WTC11 (cell line): ENCODE measurements around the gene ZNF581. TPM values are rescaled to one million over a fixed set of nuclear protein-coding genes. Genes with fewer than 3 reads are reported as not detected.

Experiments
- ATAC-seq: fragments of 200-7000 bp; cut with Tn5 transposase; 2 replicates; pipeline ENCODE4 v1.10.0; 2021; ENCODE audit warnings: mild to moderate bottlenecking, moderate library complexity
- CTCF ChIA-PET: fragments of 300-600 bp; sonication (Branson Sonifier 250); formaldehyde crosslinking; loops from one replicate; lab custom pipeline; 2021; ENCODE audit warnings: antibody characterized with exemption; lab: Charles Lee
- POLR2A ChIA-PET: fragments of 350-600 bp; sonication (Branson Sonifier 250); formaldehyde crosslinking; loops from one replicate; lab custom pipeline; 2021; ENCODE audit warnings: antibody characterized with exemption; lab: Charles Lee
- DNase-seq: peaks from one replicate; pipeline ENCODE4 v3.0.0; 2021; ENCODE audit warnings: low spot score
- H3K27ac Mint-ChIP-seq: 2 replicates; pipeline ENCODE4 v1.8.0; 2021; ENCODE audit warnings: mixed read lengths
- H3K27me3 Mint-ChIP-seq: 2 replicates; pipeline ENCODE4 v1.8.0; 2021; ENCODE audit warnings: low read depth, mild to moderate bottlenecking, moderate library complexity, mixed read lengths
- H3K36me3 Mint-ChIP-seq: 2 replicates; pipeline ENCODE4 v1.8.0; 2021; ENCODE audit warnings: mixed read lengths
- H3K4me1 Mint-ChIP-seq: 2 replicates; pipeline ENCODE4 v1.8.0; 2022; ENCODE audit warnings: mixed read lengths
- H3K4me3 Mint-ChIP-seq: 2 replicates; pipeline ENCODE4 v1.8.0; 2021; ENCODE audit warnings: mild to moderate bottlenecking, moderate library complexity, mixed read lengths
- H3K9me3 Mint-ChIP-seq: 2 replicates; pipeline ENCODE4 v1.8.0; 2021; ENCODE audit warnings: mixed read lengths
- ATF6 ChIP-seq: sonication (generic); formaldehyde crosslinking; IDR thresholded peaks from 2 replicates; pipeline ENCODE4 v1.8.1; 2023; ENCODE audit warnings: mild to moderate bottlenecking, missing genetic modification reagents
- CBFB ChIP-seq: sonication (generic); formaldehyde crosslinking; IDR thresholded peaks from 2 replicates; pipeline ENCODE4 v1.8.1; 2022; ENCODE audit warnings: mild to moderate bottlenecking, low read depth, missing genetic modification reagents
- HMGXB4 ChIP-seq: sonication (generic); formaldehyde crosslinking; IDR thresholded peaks from 2 replicates; pipeline ENCODE4 v1.8.1; 2023; ENCODE audit warnings: mild to moderate bottlenecking, moderate library complexity, missing genetic modification reagents
- NFE2L1 ChIP-seq: sonication (generic); formaldehyde crosslinking; IDR thresholded peaks from 2 replicates; pipeline ENCODE4 v1.8.1; 2023; ENCODE audit warnings: missing genetic modification reagents
- PRDM15 ChIP-seq: sonication (generic); formaldehyde crosslinking; IDR thresholded peaks from 2 replicates; pipeline ENCODE4 v1.8.0; 2022; ENCODE audit warnings: missing genetic modification reagents
- PREB ChIP-seq: sonication (generic); formaldehyde crosslinking; IDR thresholded peaks from 2 replicates; pipeline ENCODE4 v1.8.1; 2022; ENCODE audit warnings: mild to moderate bottlenecking, missing genetic modification reagents, moderate library complexity, borderline replicate concordance
- PRRX2 ChIP-seq: fragments of 250-450 bp; sonication (Bioruptor Pico); IDR thresholded peaks from 2 replicates; pipeline ENCODE4 v1.8.0; 2021; ENCODE audit warnings: mild to moderate bottlenecking
- SMAD4 ChIP-seq: sonication (generic); formaldehyde crosslinking; IDR thresholded peaks from 2 replicates; pipeline ENCODE4 v1.8.0; 2022; ENCODE audit warnings: mild to moderate bottlenecking, missing genetic modification reagents
- SP1 ChIP-seq: sonication (generic); formaldehyde crosslinking; conservative IDR thresholded peaks from 2 replicates; pipeline ENCODE4 v1.8.1; 2022; ENCODE audit warnings: missing genetic modification reagents
- TCF7 ChIP-seq: sonication (generic); formaldehyde crosslinking; IDR thresholded peaks from 2 replicates; pipeline ENCODE4 v1.8.0; 2022; ENCODE audit warnings: mild to moderate bottlenecking, low read depth, missing genetic modification reagents, moderate library complexity
- TEAD1 ChIP-seq: sonication (generic); formaldehyde crosslinking; IDR thresholded peaks from 2 replicates; pipeline ENCODE4 v1.8.0; 2022; ENCODE audit warnings: mild to moderate bottlenecking, missing genetic modification reagents
- TP53 ChIP-seq: sonication (generic); formaldehyde crosslinking; IDR thresholded peaks from 2 replicates; pipeline ENCODE4 v1.8.1; 2023; ENCODE audit warnings: mild to moderate bottlenecking, missing genetic modification reagents
- ZBTB21 ChIP-seq: sonication (generic); formaldehyde crosslinking; IDR thresholded peaks from 2 replicates; pipeline ENCODE4 v1.8.1; 2023; ENCODE audit warnings: mild to moderate bottlenecking, missing genetic modification reagents, borderline replicate concordance
- total RNA-seq: library from RNA; stranded (reverse); gene quantifications from 3 replicates; pipeline ENCODE4 v1.2.3, GENCODE V29; 2021
- TF ChIP-seq, protein P1 (sequence below): sonication (generic); formaldehyde crosslinking; IDR thresholded peaks from 2 replicates; pipeline ENCODE4 v1.8.1; 2022; ENCODE audit warnings: missing genetic modification reagents, borderline replicate concordance
- TF ChIP-seq, protein P2 (sequence below): sonication (generic); formaldehyde crosslinking; IDR thresholded peaks from 2 replicates; pipeline ENCODE4 v1.8.0; 2022; ENCODE audit warnings: mild to moderate bottlenecking, missing genetic modification reagents
- TF ChIP-seq, protein P3 (sequence below): fragments of 250-450 bp; sonication (Bioruptor Pico); IDR thresholded peaks from 2 replicates; pipeline ENCODE4 v1.9.0; 2021; ENCODE audit warnings: mild to moderate bottlenecking
- TF ChIP-seq, protein P4 (sequence below): sonication (generic); formaldehyde crosslinking; IDR thresholded peaks from 2 replicates; pipeline ENCODE4 v1.8.0; 2022; ENCODE audit warnings: mild to moderate bottlenecking, missing genetic modification reagents

ZNF581 gene
- total RNA-seq, 1 experiment from 2014 or later = 100 TPM

DNA sequence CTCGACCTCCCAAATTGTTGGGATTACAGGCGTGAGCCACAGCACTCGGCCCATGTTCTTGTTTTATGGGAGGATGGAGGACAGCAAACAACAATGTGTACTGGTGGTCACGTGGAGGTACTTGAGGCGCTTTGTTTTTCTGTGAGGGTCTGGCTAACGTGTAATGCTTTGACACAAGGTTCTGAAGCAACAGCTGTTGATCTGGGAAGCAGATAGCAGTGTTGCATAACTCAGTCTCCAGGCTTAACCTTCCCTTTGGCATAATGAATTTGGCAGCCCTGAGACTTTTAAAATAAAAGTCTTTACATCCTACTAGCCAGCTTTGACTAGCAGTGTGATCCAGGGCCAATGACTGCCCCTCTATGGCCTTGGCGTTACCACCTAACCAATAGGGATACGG is 9.6 kb upstream of the ZNF581 start:
- H3K4me3 Mint-ChIP-seq = peak overlapping the region; percentile 100
- POLR2A ChIA-PET = no interaction called here
- DNase-seq (no peak), ATAC-seq (no peak)
- CTCF ChIA-PET = interaction anchor here (1.5 to 3.9 kb wide), 9 partner anchors 9 to 167 kb away, joined by 5 to 55 read pairs (median 21); partner anchors contain the start of genes CCDC106, U2AF2, ZNF628 and ZNF784
- no peak for TF ChIP-seq TEAD1
- TF ChIP-seq TP53 = no peak
- TF ChIP-seq PRRX2 (CRISPR knock-in tag) = no peak
- TF ChIP-seq PRDM15 = no peak
- no peak for TF ChIP-seq CBFB (CRISPR knock-in tag)
- TF ChIP-seq SP1 (CRISPR knock-in tag) = no peak
- TF ChIP-seq, protein P1, sequence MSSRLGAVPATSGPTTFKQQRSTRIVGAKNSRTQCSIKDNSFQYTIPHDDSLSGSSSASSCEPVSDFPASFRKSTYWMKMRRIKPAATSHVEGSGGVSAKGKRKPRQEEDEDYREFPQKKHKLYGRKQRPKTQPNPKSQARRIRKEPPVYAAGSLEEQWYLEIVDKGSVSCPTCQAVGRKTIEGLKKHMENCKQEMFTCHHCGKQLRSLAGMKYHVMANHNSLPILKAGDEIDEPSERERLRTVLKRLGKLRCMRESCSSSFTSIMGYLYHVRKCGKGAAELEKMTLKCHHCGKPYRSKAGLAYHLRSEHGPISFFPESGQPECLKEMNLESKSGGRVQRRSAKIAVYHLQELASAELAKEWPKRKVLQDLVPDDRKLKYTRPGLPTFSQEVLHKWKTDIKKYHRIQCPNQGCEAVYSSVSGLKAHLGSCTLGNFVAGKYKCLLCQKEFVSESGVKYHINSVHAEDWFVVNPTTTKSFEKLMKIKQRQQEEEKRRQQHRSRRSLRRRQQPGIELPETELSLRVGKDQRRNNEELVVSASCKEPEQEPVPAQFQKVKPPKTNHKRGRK (CRISPR knock-in tag) = no peak
- TF ChIP-seq TCF7 = no peak
- no peak for TF ChIP-seq ZBTB21 (CRISPR knock-in tag)
- TF ChIP-seq, protein P2, sequence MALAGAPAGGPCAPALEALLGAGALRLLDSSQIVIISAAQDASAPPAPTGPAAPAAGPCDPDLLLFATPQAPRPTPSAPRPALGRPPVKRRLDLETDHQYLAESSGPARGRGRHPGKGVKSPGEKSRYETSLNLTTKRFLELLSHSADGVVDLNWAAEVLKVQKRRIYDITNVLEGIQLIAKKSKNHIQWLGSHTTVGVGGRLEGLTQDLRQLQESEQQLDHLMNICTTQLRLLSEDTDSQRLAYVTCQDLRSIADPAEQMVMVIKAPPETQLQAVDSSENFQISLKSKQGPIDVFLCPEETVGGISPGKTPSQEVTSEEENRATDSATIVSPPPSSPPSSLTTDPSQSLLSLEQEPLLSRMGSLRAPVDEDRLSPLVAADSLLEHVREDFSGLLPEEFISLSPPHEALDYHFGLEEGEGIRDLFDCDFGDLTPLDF (CRISPR knock-in tag) = no peak
- no peak for TF ChIP-seq SMAD4 (CRISPR knock-in tag)
- H3K27ac Mint-ChIP-seq = no peak overlapping the region
- peaks cover 12% of the 10 kb centered on the region for H3K36me3 Mint-ChIP-seq
- peaks cover under 1% of the 10 kb centered on the region for H3K9me3 Mint-ChIP-seq
- peaks cover 29% of the 10 kb centered on the region for H3K4me1 Mint-ChIP-seq
- H3K27me3 Mint-ChIP-seq = peaks cover 2% of the 10 kb centered on the region; the same call in 1 of the 2 replicates

DNA sequence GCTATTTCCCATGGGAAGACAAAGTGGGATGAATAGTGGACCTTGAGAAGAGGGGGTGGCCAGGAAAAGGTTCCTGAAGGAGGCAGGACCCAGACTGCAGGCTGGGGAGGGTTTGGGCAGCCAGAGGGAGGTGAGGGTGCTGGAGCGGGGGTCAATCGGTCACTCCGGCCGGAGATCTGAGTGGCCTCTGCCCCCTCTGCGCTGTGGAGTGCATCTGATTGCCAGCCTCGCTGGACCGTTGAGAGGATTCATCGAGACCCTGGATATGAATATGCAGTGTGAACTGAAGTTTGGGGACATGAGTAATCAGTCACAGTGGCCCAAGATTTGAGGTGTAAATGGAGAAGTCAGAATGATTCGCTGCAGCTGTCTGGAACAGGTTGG is 8.1 kb upstream of the ZNF581 start:
- Mint-ChIP-seq H3K36me3 (peaks cover 16% of the 10 kb centered on the region), H3K4me3 (peak overlapping the region; percentile 100)
- TF ChIP-seq NFE2L1 (no peak), HMGXB4 (CRISPR knock-in tag) (0 out of 2 replicates have a peak, but pooled peaks have one; percentile 3)
- TF ChIP-seq, all 79 proteins: peak for 1
- Mint-ChIP-seq H3K27me3 (peaks cover 6% of the 10 kb centered on the region), H3K27ac (peak overlapping the region; percentile 99), H3K9me3 (peaks cover 4% of the 10 kb centered on the region), H3K4me1 (peaks cover 33% of the 10 kb centered on the region)
- ChIA-PET POLR2A (no interaction called here), CTCF (interaction anchor here (0.5 to 2.9 kb wide), 9 partner anchors 11 to 131 kb away, joined by 3 to 14 read pairs (median 6); partner anchors contain the start of genes CCDC106 and ZNF784)
- DNase-seq (no peak), ATAC-seq (no peak)

DNA sequence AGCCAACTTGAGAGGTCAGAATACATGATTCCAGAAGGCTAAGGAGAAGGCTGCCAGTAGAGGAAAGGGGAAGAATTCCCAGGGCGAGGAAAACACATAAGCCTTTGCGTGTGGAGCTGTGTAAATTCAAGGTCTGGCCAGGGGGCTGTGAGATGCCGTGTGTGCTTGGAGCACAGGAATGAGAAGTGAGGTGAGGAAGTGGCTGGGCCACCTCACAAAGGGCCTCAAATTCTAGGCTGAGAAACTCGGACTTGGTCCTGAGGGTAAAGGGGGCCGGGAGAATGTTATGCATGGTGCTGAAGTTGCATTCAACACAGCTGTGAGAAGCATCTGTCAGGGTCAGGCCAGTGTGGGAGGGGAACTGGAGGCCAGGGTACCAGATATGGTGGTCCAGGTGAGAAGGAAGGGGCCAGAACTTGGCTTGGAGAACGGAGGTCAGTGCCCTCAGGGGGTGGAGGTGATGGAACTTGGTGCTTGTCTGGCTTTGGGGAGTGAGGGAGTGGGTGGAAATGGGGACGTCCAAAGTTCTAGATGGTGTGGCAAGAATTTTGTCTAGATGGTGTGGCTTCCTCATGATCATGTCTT is 7.5 kb upstream of the ZNF581 start:
- ChIA-PET CTCF (interaction anchor here (0.5 to 2.9 kb wide), 5 partner anchors 11 to 1198 kb away, joined by 3 to 10 read pairs (median 3); partner anchors contain the start of gene ZNF784), POLR2A (no interaction called here)
- Mint-ChIP-seq H3K27ac (peak overlapping the region; percentile 99), H3K9me3 (peaks cover 4% of the 10 kb centered on the region), H3K4me1 (peaks cover 35% of the 10 kb centered on the region), H3K4me3 (peak overlapping the region; percentile 100), H3K36me3 (peaks cover 16% of the 10 kb centered on the region), H3K27me3 (peaks cover 9% of the 10 kb centered on the region)
- DNase-seq (no peak), ATAC-seq (no peak)
- TF ChIP-seq, protein P3, sequence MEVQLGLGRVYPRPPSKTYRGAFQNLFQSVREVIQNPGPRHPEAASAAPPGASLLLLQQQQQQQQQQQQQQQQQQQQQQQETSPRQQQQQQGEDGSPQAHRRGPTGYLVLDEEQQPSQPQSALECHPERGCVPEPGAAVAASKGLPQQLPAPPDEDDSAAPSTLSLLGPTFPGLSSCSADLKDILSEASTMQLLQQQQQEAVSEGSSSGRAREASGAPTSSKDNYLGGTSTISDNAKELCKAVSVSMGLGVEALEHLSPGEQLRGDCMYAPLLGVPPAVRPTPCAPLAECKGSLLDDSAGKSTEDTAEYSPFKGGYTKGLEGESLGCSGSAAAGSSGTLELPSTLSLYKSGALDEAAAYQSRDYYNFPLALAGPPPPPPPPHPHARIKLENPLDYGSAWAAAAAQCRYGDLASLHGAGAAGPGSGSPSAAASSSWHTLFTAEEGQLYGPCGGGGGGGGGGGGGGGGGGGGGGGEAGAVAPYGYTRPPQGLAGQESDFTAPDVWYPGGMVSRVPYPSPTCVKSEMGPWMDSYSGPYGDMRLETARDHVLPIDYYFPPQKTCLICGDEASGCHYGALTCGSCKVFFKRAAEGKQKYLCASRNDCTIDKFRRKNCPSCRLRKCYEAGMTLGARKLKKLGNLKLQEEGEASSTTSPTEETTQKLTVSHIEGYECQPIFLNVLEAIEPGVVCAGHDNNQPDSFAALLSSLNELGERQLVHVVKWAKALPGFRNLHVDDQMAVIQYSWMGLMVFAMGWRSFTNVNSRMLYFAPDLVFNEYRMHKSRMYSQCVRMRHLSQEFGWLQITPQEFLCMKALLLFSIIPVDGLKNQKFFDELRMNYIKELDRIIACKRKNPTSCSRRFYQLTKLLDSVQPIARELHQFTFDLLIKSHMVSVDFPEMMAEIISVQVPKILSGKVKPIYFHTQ = no peak
- TF ChIP-seq, protein P4, sequence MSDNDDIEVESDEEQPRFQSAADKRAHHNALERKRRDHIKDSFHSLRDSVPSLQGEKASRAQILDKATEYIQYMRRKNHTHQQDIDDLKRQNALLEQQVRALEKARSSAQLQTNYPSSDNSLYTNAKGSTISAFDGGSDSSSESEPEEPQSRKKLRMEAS = no peak
- no peak for TF ChIP-seq ATF6 (CRISPR knock-in tag)
- TF ChIP-seq PREB (CRISPR knock-in tag) = no peak
